ENCODE measurements around the gene BTN1A1. TPM values are rescaled to one million over a fixed set of nuclear protein-coding genes. Genes with fewer than 3 reads are reported as not detected.
A peak's percentile ranks its signal among the peaks of the same experiment; 100 is the strongest.

BTN1A1 gene
- total and polyA plus RNA-seq, 10 of the 15 experiments (the other 5 are each of a cell fraction or from before 2014, with no cell fraction given), result 0.05 to 2.2 (median 0.87) TPM

DNA sequence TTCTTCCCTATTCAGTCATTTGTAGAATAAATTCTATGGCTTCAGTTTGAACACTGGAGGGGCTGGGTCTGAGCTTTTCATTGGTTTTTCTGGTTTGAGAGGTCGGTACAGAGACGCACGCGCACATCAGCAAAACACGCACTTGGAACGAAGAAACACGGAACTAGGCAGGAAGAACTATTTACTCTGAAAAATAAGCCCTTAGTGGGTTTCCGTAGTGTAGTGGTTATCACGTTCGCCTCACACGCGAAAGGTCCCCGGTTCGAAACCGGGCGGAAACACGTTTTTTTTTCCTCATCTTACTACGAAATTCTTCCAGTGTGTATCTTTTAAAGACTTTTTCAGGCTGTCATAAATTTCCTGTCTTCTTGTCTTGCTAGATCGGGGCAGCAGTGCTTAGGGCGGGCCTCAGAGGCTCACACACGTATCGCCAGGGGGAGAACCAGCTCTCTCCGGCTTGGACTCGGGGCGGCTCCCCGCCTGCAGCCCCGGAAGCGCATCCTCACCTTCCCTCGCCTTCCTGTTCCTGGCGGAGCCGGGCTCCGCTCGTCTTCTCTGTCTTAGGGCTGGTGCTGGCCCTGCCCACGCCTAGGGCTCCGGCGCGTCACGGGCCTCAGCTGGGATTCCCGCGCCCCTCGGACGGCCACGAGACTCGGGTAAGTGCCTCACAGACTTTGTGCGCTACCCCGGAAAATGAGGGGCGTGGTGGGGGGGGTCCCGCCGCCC, 37.9 kb downstream of the BTN1A1 start, which contains the start of gene HMGN4 (continued):
- TF ChIP-seq ETV6 (conservative IDR thresholded peaks at IDR 0.05 in 1 of 2, IDR thresholded peaks at IDR 0.05 in 1 of 2; ENCODE audit: borderline replicate concordance in 1 of 2, low read depth in 1 of 2) (peak in 1 of 2 experiments; percentile 45; a peak in 1 of 4 replicates), SUPT20H (IDR thresholded peaks at IDR 0.05; ENCODE audit: borderline replicate concordance, control insufficient read depth, low read depth, low read length) (no peak), CHD1 (IDR thresholded peaks at IDR 0.05; ENCODE audit: low read depth, low read length) (no peak), GATAD2B (conservative IDR thresholded peaks at IDR 0.05; ENCODE audit: low read depth) (no peak; the same call in 1 of the 2 replicates), BACH1 (IDR thresholded peaks at IDR 0.05; ENCODE audit: borderline replicate concordance) (no peak), ZNF384 (IDR thresholded peaks at IDR 0.05; ENCODE audit: borderline replicate concordance, low read depth, low read length) (peak; percentile 68; the same call in 1 of the 2 replicates), ZBTB40 (IDR thresholded peaks at IDR 0.05; ENCODE audit: borderline replicate concordance) (peak; percentile 87), USF1 (IDR thresholded peaks at IDR 0.05; ENCODE audit: borderline replicate concordance, extremely low read length, insufficient read depth, low read depth, low read length) (no peak), CBFB (IDR thresholded peaks at IDR 0.05; ENCODE audit: low read depth) (peak; percentile 73; the same call in 1 of the 2 replicates), PKNOX1 (IDR thresholded peaks at IDR 0.05) (no peak), RCOR1 (conservative IDR thresholded peaks at IDR 0.05; ENCODE audit: low read depth, low read length) (0 out of 2 replicates have a peak, but pooled peaks have one; percentile 54), CHD4 (IDR thresholded peaks at IDR 0.05) (no peak), CREM (IDR thresholded peaks at IDR 0.05; ENCODE audit: low read depth) (peak; percentile 59), RUNX3 (IDR thresholded peaks at IDR 0.05; ENCODE audit: low read length) (peak; percentile 87), ASH2L (IDR thresholded peaks at IDR 0.05; ENCODE audit: borderline replicate concordance, low read depth) (0 out of 2 replicates have a peak, but pooled peaks have one; percentile 51), BCL11A (IDR thresholded peaks at IDR 0.05; ENCODE audit: low read depth, low read length) (0 out of 2 replicates have a peak, but pooled peaks have one; percentile 3), STAT3 (IDR thresholded peaks at IDR 0.05; ENCODE audit: low read depth, low read length) (peak; percentile 74; the same call in 1 of the 2 replicates)
- TF ChIP-seq, protein P1, sequence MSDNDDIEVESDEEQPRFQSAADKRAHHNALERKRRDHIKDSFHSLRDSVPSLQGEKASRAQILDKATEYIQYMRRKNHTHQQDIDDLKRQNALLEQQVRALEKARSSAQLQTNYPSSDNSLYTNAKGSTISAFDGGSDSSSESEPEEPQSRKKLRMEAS (IDR thresholded peaks at IDR 0.05; ENCODE audit: low read depth, low read length), result peak; percentile 2; the same call in 1 of the 2 replicates
- TF ChIP-seq, protein P2, sequence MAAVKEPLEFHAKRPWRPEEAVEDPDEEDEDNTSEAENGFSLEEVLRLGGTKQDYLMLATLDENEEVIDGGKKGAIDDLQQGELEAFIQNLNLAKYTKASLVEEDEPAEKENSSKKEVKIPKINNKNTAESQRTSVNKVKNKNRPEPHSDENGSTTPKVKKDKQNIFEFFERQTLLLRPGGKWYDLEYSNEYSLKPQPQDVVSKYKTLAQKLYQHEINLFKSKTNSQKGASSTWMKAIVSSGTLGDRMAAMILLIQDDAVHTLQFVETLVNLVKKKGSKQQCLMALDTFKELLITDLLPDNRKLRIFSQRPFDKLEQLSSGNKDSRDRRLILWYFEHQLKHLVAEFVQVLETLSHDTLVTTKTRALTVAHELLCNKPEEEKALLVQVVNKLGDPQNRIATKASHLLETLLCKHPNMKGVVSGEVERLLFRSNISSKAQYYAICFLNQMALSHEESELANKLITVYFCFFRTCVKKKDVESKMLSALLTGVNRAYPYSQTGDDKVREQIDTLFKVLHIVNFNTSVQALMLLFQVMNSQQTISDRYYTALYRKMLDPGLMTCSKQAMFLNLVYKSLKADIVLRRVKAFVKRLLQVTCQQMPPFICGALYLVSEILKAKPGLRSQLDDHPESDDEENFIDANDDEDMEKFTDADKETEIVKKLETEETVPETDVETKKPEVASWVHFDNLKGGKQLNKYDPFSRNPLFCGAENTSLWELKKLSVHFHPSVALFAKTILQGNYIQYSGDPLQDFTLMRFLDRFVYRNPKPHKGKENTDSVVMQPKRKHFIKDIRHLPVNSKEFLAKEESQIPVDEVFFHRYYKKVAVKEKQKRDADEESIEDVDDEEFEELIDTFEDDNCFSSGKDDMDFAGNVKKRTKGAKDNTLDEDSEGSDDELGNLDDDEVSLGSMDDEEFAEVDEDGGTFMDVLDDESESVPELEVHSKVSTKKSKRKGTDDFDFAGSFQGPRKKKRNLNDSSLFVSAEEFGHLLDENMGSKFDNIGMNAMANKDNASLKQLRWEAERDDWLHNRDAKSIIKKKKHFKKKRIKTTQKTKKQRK (IDR thresholded peaks at IDR 0.05; ENCODE audit: low read depth, low read length), result no peak

Data from GM12878 (cell line).